GM19043 (cell line): ENCODE measurements around the gene FUT2.
"Not testable (repeated sequence)": the region's sequence is repeated elsewhere in the genome, so short reads cannot be mapped to it uniquely, and the experiment has no call there.

Experiments
- ATAC-seq: cut with Tn5 transposase; IDR thresholded peaks from one replicate; pipeline ENCODE4 v1.9.1; 2021; ENCODE audit warnings: low read depth; ENCODE audit not compliant: unreplicated experiment

FUT2 gene

GRCh38 chr19:48670699-48671445 lies 24.9 kb upstream of the FUT2 start:
- ATAC-seq, result no peak

DNA sequence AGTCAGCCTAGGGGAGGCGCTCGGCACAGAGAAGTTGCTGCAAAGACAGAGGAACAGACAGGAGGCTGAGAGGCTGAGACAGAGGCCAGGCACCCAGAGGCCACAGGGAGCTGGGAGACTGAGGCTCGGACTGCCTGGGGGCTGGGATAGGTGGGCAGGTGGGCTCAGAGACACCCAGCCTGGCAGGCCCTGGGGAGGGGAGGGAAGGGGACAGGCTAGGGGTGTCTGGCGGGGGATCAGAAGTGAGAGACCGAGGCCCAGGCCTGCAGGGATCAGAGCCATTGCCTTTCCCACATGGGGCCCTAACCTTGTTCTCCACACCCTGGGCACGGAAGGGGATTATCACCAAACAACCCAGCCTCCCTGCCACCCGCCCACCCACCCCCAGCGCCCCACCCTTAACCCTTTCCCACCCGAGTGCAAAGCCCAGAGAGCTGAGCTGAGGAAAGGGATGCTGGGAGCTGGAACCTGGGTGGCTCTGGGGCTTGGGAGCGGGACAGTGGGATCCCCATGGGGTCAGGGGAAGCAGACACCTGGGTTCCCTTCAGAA lies 24.2 kb upstream of the FUT2 start:
- ATAC-seq, result no peak

- no peak for ATAC-seq
Measured at GRCh38 chr19:48672994-48673393, 22.8 kb upstream of the FUT2 start, which contains the start of gene NTN5. Gene NTN5, minus strand, starts transcription at chr19:48673017. Its CDS starts 2,031 bp downstream, at chr19:48670986.

DNA sequence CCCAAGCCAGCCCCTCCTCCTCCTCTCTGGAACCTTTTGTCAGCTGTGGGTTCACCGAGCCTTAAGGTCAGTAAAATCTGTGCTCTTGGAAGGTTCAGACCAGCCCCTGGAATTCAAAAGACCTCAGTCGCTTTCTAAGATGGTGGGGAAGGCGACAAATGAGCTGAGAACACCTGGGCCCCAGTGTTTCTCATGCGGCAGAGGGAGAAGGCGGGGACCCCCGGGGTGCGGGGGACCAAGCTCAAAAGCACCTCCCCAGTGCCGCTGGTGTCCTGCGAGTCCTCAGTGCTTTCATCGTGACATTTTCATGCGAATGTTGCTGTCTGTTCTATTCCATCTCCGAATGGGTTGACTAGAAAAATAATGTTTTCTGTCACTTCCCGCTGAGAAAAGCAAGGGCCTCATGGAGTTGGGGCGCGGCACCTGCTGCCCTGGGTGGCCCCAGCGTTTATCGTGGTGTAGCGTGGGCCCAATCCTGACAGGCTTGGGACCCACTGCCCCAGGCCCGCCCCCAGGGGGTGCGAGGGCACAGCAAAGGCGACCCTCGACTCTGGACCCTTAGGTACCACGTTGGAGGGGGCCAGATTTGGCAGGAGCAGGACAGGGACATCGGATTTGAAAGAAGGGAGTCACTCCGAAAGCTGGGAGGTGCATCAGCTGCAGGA lies 22.2 kb upstream of the FUT2 start:
- ATAC-seq, result no peak

DNA sequence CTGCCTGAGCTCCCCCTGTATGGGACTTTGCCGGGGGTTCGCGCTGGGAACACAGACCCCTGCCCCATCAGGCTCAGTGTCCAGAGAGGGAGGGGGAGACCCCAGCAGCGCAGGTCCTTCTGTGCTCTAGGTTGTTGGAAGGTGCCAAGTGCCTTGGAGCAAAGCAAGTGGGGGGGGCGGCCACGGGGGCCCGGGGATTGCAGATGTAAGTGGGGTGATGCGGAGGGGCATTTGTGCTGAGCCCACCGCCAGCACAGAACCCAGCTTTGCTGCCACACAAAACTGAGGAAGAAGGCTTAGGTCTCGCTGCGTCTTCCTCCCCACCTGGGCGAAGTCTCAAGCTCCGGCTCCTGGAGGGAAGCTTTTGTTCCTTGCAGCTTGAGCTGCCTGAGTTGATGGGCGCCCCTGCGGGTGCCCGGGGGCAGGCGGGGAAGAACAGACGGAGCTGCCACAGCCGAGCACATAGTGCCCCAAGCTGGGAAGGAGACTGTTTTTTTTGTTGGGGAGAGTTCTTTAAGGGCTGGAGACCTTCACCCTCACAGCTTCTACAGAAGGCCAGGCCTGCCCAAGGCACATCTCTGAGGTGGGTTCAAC lies 21.5 kb upstream of the FUT2 start:
- no peak for ATAC-seq

DNA sequence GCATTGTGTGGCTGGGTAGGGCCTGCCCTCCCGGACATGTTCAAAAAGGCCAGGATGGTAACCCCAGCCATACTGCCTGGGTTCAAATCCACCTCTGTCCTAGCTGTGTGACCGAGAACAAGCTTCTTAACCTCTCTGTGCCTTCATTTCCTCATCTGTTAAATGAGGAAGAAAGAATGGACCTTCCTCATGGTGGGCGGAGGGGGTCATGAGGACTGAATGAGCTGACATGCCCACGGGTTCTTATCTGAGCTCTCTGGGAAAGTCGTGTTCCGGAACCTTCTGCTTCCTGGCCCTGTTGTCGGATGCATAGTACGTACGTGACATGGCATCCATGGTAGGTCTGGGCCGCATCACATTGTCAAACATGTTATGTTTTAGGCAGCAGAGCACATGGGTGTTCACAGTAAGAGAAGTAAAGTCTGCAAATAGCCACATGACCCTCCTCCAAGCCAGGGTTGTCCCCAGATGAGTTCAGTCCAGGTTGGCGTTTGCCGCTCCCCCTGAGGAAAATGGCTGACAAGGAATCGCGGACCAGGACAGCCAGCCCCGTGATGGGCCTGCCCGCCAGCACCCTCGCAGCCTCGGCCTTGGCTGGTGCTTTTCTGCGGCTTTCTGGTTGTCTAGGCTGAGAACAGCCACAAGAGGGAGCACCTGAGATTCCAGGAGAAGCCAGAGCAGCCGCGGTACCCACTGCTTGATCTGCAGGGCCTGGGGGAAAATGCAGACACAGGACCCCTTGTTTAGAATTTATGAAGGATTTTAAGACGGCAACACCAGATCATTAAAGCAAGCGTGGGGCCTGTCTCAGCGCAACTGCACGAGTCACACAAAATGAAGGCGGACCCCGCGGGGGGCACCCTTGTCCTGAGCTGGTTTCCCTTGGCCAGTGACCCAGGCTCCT lies 20.6 kb upstream of the FUT2 start:
- ATAC-seq, result no peak

- ATAC-seq, result no peak
Measured at GRCh38 chr19:48676487-48676886, 19.3 kb upstream of the FUT2 start.

DNA sequence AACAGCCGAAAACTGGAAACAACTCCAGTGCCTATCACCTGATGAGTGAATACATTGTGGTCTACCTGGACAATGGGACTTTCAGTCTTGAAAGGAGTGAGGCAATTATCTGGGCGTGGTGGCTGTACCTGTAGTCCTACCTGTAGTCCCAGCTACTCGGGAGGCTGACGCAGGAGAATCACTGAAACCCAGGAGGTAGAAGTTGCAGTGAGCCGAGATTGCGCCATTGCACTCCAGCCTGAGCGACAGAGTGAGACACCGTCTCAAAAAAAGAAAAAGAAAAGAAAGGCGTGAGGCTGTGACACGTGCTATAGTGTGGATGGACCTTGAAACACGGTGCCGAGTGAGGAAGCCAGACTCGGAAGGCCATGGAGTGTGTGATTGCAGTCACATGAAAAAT lies 18.9 kb upstream of the FUT2 start:
- ATAC-seq, result no peak

- ATAC-seq, result no peak
Measured at GRCh38 chr19:48678201-48678600, 17.6 kb upstream of the FUT2 start.

DNA sequence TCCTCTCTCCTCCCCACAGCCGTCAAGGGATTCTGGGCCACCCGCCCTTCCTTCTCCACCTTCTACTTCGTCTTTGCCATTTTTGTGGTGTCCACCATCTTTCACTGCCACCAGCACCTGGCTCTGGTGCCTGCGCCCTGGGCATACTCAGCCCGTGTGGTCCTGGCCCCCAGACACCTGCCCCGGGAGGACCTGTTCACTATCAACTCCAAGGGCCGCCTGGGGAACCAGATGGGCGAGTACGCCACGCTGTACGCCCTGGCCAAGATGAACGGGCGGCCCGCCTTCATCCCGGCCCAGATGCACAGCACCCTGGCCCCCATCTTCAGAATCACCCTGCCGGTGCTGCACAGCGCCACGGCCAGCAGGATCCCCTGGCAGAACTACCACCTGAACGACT lies 15.8 kb upstream of the FUT2 start:
- not testable (repeated sequence) for ATAC-seq

DNA sequence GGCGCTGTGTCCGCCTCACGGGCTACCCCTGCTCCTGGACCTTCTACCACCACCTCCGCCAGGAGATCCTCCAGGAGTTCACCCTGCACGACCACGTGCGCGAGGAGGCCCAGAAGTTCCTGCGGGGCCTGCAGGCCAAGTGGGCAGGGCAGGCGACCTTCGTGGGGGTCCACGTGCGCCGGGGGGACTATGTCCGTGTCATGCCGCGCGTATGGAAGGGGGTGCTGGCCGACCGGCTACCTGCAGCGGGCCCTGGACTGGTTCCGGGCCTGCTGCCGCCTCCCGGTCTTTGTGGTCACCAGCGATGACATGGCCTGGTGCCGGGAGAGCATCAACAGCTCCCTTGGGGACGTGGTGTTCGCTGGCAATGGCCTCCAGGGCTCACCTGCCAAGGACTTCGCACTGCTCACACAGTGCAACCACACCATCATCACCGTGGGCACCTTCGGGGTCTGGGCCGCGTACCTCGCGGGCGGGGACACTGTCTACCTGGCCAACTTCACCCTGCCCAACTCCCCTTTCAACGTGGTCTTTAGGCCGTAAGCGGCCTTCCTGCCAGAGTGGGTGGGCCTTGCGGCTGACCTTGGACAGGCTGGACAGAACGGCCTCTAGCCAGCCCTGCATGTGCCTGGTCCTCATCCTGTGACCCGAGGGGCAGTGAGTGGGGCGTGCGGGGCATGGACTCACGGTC lies 15.2 kb upstream of the FUT2 start:
- ATAC-seq, result no peak

- ATAC-seq, result no peak
Measured at GRCh38 chr19:48681127-48681470, 14.7 kb upstream of the FUT2 start.

DNA sequence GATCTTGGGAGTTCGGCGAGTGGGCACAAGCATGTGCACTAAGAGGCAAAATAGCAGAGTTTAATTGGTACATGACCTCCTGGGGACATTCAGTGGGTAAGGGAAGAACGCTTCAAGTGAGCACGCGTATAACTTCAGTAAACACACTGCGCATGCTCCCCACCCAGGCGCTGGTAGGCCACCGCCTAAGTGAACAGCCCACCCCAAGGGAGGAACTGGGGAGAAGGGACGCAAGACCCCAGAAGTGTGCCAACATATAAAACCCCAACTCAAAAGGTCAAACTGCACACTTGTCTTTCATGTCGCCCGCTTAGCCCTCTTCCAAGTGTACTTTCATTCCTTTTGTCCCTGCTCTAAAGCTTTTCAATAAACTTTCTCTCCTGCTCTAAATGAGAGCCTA lies 12.4 kb upstream of the FUT2 start:
- ATAC-seq, result no peak

DNA sequence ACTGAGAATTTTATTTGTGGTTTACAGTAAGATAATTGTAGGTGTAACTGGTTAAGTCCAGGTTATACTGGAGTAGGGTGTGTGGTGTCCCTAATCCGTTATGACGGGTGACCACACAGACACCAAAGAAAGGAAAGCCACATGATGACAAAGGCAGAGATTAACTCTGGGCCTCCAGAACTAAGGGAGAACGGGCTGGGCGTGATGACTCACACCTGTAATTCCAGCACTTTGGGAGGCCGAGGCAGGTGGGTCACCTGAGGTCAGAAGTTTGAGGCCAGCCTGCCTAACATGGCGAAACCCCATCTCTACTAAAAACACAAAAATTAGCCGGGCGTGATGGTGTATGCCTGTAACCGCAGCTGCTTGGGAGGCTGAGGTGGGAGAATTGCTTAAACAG lies 10.2 kb upstream of the FUT2 start:
- ATAC-seq, result no peak

GRCh38 chr19:48686088-48686487 lies 9.7 kb upstream of the FUT2 start:
- ATAC-seq, result no peak

DNA sequence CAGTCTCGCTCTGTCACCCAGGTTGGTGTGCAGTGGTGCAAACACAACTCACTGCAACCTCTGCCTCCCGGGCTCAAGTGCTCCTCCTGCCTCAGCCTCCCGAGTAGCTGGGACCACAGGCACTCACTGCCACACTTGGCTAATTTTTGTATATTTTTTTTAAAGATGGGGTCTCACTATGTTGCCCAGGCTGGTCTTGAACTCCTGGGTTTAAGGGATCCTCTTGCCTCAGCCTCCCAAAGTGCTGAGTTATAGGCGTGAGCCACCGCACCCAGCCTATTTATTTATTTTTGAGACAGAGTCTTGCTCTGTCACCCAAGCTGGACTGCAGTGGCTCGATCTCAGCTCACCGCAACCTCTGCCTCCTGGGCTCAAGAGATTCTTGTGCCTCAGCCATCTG lies 9.1 kb upstream of the FUT2 start:
- not testable (repeated sequence) for ATAC-seq

DNA sequence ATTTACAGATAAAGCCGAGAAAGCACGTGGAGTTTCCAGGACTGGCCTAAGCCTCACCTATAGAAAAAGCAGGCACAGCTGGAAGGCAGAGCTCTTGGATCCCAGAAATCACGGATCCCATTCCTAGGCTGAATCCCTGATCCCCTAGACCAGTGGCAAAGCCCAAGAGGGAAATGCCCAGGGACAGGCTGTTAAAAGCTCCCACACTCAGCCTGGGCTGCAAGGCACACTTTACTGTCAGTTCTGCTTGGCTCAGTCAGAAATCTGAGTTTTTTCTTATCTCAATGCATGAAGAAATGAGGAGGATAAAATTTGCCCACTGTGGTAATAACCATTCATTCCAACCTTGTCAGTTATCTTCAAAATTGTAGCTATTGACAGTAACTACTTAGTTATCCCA lies 8.0 kb upstream of the FUT2 start:
- ATAC-seq, result no peak

GRCh38 chr19:48689449-48689848 lies 6.3 kb upstream of the FUT2 start:
- ATAC-seq, result no peak

GRCh38 chr19:48693629-48694028 lies 2.1 kb upstream of the FUT2 start:
- not testable (repeated sequence) for ATAC-seq

DNA sequence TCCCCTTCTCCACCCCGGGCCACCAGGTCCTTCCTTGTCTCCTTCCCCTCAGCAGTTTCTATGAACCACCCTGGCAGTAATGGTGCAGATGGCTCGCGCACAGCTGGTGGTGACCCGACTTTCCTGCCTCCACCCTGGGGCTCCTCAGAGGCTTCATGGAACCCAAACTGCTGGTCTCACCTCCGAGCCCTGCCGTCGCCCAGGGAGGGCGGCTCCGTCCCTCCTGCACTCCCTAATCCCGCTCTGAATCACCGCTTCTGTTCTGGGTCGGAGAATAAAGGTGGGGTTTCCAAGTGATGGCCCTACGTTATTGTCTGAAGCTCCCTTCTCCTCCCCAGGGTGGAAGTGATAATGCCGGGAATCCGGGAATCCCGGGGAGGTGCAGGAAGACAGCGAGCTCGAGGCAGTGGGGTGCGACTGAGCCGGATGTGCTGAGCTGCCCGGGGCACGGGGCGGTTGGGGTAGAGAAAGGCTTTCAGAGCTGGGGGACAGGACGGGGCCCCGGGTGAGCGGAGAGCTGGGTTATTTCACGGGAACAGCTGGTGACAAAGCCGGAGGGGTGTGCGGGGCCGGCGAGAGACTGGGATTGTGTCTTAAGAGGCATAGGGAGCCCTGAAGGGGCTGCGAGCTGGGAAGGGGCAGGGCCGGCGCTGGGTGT lies 711 bp downstream of the FUT2 start:
- ATAC-seq, result no peak
